ENCODE results near the gene LURAP1L.

- no peak for TF ChIP-seq CTCF (IDR thresholded peaks at IDR 0.05)
- TF ChIP-seq POLR2A (IDR thresholded peaks at IDR 0.05), result no peak
Measured at GRCh38 chr9:12847561-12847960, 72.7 kb downstream of the LURAP1L start.

All from lower leg skin (tissue), 3 donors.